LHCN-M2 (cell line): ENCODE data around the gene TRIM54. TPM values are rescaled to one million over a fixed set of nuclear protein-coding genes. Genes with fewer than 3 reads are reported as not detected.
"Not testable (repeated sequence)": the region's sequence is repeated elsewhere in the genome, so short reads cannot be mapped to it uniquely, and the experiment has no call there.

Experiments used
- DNase-seq: peaks from one replicate; pipeline ENCODE4 v3.0.0-alpha.2; 2012; ENCODE audit warnings: low read depth
- total RNA-seq: library from RNA; depleted of rRNA; stranded (reverse); fragments of >200 nt; gene quantifications from 2 replicates; pipeline ENCODE4 v1.2.3, GENCODE V29; 2014

Gene TRIM54
- total RNA-seq, 1 experiment from 2014 or later = 0.11 TPM

DNA sequence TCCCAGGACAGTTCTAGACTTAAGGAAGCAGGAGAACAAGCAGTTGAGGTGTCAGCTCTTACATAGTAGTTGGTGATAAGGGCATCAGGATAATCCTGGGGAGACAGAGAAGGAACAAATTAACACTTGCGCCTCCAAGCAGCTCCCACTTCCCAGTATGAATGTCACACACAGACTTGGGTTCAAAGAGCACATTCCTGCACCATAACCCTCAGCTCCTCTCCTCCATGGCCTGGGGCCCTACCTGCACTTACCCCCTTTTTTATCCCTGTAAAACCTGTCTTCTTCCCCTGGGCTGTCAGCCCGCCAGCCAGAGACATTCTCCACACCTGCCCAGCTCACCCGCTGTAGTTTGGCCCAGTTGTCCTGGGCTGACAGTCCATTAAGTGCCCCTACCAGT lies 29.9 kb downstream of the TRIM54 start:
- no peak for DNase-seq

DNA sequence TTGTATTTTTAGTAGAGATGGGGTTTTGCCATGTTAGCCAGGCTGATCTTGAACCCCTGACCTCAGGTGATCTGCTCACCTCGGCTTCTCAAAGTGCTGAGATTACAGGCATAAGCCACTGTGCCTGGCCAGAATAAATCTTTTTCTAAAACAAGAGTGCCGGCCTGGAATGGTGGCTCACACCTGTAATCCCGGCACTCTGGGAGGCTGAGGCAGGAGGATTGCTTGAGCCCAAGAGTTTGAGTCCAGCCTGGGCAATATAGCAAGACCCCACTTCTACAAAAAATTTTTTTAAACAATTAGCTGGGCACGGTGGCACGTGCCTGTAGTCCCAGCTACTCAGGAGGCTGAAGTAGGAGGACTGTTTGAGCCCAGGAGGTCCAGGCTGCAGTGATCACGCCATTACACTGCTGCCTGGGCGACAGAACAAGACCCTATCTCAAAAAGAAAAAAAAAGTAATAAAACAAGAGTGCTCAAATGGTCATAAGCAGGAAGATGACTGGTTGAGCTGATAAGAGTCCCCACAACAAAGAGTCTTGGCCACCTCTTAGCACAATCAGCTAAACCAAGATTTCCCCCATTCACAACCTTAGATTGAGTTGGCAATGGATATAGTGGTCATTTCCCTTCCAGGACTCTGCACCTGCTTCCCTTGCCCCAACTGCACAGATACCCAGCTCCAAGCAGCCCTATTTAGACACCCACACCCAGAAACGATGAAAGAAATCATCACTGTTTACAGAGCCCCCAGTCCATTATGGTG lies 31.8 kb downstream of the TRIM54 start:
- DNase-seq = no peak

DNA sequence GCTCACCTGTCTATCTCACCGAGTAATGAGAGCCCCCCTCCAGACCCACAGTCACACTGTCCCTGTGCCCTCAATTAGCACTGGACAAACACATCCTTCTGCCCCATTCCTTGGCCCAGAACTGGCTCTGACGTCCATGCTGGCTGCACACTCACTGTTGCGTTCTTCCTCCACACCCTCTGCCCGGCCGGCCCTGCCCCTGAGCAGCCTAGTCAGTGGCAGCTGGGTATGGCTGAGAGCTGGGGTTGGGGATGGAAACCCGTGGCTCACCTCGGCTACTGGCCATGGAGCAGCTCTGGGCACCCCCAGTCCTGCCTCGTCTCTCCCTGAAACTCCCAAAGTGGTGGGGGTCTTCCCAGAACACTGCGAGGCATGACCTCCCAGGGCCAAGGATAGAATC lies 32.5 kb downstream of the TRIM54 start:
- DNase-seq = no peak

- DNase-seq = no peak
Observed at GRCh38 chr2:27315122-27315521, 32.9 kb downstream of the TRIM54 start.

- no peak for DNase-seq
Observed at GRCh38 chr2:27316655-27317412, 34.6 kb downstream of the TRIM54 start.

GRCh38 chr2:27319839-27320238 lies 37.6 kb downstream of the TRIM54 start:
- not testable (repeated sequence) for DNase-seq

DNA sequence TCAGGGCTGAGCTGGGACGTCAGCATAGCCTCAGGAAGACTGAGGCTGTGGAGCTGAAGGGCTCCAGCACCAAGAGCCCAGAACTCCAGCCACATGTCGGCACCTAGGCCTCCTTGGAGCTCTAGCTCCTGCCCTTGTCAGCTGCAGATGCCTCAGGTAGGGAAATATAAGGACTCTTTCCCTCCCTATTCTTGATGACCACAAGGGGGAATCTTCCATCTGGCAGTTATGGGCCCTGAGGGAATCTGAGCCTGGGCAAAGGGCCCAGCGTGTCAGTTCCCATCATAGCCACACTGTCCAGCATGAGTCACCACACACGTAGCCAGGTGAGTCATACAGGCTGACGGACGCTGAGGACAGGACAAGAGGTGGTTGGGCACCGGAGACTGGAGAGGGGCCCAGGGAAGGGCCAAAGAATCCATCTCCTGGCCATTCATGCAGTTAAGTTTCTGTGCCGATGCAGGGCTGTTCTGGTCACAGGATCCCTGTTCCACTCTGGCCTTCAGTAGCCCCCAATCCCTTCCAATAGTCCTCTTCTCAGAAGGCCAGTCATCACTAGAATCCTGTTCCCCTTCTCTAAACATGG lies 38.8 kb downstream of the TRIM54 start:
- DNase-seq = peak; percentile 99

- no peak for DNase-seq
Observed at GRCh38 chr2:27322301-27322765, 40.1 kb downstream of the TRIM54 start.

DNA sequence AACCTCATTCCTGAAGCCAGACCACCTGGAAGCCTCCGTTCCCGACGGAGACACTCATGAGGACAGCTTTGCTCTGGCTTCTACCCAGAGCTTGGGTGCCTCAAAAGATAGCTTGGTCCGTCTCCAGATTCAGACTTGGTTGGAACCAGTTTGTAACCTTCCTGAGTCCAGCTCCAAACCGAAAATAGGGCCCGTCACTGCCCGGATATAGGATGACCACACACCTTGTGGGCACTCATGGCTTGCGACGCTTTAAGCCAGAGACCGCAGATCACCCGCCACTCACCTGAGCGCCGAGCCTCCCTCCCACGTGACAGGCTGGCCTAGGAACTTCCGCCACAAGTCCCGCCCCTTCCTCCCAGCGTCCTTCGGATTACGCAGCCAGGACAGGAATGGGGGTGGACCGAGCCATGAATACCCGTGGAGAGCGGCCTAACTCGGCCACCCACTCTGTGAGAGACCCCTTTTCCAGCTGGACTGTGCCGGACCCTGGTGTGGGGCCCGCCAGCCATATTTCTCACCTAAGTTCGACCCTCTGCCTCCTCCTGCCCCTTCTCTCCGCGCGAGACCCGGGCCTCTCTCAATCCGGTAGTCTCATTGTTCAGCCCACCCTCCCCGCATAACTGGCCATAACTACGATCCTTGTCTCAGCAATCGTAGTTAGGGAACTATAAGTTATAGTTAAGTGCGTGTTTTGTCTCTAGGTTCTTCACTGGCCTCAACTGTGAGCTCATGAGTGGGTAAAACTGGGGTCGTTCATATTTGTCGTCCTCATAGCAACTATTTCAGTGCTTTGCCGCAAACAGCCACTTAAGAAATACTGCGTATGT lies 40.8 kb downstream of the TRIM54 start, which contains the start of gene MPV17:
MPV17 (minus strand) TSS at position 332 of the 830 bp plus-strand sequence. CDS start 580 bp downstream, outside the sequence.
- peak; percentile 81 for DNase-seq

DNA sequence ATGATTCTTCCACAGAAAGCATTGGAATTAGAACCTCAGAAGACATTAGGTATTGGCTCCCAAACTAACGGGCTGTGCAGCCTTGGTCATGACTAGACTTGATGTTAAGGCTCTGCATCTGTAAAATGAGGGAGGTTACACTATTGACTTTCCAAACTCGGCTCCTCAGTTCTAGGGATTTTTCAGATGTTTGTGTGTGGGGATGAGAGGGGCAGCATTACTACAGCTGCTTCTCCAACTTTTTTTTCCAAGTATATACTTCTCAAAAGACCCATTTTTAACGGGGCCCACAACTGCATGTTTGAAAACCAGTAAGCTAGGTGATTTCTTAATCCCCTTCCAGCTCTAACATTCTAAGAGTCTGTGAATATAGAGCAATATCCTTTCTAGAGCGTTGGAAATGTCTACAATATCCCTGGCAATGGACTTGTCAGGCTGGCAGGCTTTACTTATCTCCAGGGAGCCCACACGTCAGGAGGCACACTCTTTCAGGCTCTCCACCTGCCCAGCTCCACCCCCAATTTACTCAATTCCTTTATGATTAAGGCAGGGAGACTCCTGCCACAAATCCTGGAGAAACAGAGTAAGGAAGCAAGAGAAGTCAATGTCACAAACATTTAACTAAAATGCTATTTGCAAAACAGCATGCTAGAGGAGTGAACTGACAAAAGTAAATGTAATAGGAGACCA lies 41.5 kb downstream of the TRIM54 start:
- DNase-seq = no peak

DNA sequence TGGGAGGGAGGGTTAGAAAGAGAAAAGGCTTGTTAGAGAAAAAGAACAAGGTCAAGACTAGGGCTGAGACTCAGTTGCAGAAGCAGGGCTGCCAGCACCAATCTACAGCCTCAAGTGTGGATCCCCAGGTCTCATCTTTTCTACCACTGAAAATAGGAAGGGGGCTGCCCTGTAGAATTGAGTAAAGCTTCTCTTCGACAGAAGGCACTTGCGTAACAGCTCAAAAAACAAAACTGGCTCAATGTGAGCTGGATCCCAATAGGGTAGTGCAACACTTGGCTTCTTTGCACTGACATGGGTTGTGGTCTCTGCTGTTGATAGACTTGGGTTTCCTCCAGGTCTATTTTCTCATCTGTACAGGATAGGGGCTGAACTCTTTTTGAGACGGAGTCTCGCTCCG lies 42.5 kb downstream of the TRIM54 start:
- DNase-seq = no peak

DNA sequence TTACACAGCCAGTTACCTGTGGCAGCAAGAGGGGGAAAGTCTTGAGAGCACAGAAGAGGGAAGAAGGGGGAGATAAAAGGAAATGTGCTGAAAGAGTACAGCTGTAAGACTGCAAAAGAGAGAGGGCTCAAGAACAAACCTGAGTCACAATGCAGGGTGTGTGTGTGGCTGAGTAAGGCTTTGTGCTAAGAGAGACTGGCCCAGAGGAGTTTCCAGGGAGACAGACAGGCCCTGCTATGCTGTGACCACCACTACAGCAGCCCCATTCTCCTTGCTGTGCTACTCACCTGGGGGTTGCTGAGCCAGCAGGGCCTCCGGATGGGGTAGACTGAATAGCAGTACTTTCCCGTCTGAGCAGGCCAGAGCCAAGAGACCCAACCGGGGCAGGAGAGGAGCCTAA lies 53.1 kb downstream of the TRIM54 start:
- no peak for DNase-seq

DNA sequence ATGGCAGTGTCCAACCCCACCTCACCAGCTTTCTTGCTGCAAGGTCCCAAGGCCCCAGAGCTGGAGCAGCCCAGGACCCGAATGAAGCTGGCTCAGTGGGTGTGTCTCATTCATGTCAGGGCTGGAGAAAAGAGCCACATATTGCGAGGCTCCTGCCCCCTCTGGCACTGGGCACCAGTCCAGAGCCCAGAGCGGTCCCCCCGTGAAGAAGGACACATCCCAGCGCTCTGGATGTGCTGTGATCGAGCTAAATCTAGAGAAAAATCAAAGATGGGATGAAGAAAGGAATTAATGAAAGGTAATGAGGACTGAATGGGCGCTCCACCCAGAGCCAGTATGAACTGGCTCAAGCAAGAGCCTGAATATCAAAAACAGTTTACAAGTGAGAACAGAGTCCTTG lies 53.9 kb downstream of the TRIM54 start:
- DNase-seq = no peak

DNA sequence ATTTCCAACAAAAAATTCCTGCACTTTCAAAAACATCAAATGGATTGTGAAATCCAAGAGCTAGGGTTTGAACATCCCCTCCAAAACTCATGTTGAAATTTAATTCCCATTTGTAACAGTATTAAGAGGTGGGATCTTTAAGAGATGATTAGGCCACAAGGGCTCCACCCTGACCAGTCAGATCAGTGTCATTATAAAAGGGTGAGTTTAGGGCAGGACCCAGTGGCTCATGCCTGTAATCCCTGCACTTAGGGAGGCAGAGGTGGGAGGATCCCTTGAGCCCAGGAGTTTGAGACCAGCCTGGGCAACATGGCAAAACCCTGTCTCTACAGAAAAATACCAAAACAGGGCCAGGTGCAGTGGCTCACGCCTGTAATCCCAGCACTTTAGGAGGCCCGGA lies 65.4 kb downstream of the TRIM54 start:
- peak; percentile 11 for DNase-seq

DNA sequence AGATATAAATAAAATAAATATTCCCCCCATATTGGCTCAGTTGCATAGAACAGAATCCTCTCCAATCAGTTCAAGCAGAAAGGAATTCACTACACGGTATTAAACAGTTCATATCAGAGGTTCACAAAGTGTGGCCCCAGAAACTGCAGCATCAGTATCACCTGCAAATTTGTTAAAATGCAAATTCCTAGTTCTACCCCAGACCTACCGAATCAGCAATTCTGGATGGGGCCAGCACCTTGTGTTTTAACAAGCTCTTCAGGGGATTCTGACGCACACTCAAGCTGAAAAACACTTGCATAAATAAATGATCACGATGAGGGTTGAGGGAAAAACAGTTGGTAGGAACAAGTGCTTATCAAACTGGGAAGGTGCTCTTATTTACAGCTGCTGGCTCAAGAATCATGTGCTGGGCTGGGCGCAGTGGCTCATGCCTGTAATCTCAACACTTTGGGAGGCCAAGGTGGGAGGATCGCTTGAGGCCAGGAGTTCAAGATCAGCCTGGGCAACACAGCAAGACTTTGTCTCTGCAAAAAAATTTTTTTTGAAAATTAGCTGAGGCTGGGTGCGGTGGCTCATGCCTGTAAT lies 68.0 kb downstream of the TRIM54 start:
- no peak for DNase-seq

DNA sequence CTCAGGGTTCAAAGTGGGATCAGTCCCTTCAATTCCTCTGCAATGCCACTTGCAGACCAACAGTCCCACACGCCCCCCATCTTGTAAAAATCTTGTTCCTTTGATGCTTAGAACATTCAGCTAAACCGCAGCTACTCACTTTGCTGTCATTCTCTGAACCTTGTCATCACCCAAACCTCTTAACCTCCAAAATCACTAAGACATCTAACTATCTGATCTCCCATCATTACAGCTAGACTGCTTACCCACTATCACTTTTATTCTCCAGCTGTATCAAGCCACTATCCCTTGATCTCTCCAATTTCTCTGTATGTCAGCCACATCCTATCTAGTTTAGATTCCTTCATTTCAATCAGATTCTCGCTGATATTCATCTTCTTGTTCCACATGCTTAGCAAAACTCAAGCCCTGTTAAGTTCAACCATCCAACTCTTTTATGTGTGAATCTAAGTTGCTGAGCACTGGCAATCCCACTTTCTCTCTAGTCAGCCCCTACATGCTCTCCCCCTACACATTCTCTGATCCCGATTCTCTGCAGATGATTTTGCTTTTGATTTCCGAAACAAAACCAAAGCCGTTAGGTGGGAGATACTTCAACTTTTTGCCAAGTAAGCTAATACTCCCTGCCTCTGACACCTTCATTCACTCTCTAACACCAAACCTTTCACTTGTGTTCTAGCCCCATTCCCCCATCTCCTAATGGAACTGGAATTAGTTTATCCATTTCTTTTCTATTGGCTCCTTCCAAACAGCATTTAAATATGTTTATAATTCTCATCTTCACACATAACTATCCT lies 69.8 kb downstream of the TRIM54 start:
- no peak for DNase-seq

DNA sequence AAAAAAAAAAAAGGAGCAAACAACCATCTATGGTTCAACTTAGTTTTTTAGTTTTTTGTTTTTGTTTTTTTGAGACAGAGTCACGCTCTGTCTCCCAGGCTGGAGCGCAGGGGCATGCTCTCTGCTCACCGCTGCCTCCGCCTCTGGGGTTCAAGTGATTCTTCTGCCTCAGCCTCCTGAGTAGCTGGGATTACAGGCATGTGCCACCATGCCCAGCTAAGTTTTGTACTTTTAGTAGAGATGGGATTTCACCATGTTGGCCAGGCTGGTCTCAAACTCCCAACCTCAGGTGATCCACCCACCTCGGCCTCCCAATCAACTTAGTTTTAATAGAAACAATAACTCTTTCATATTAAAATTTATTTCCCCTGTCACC lies 71.1 kb downstream of the TRIM54 start:
- DNase-seq = not testable (repeated sequence)

DNA sequence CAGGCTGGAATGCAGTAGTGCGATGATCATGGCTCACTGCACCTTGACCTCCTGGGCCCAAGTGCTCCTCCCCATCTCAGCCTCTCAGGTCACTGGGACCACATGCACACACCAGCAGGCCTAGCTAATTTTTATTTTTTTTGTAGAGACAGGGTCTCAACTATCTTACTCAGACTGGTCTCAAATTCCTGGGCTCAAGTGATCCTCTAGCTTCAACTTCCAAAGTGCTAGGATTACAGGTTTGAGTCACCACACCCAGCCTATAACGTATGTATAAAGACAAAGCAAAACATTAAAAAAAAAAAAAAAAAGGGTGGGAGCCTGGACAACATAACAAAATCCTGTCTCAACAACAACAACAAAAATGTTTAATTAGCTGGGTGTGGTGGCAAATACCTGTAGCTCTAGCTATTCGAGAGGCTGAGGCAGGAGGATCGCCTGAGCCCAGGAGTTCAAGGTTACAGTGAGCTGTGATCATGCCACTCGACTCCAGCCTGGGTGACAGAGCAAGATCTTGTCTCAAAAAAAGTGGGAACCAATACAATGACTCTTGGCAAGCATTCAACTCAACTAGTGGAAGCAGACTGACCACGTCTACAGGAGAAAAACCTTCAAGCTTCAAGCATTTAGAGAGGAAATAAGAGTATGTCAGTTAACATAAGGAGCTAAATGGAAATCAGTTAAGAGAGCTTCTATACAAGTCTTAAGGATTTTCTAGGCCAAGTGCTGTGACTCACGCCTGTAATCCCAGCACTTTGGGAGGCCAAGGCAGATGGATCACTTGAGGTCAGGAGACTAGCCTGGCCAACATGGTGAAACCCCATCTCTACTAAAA lies 71.8 kb downstream of the TRIM54 start:
- DNase-seq = peak; percentile 79

- DNase-seq = no peak
Observed at GRCh38 chr2:27354597-27354927, 72.3 kb downstream of the TRIM54 start.
